IMR-90 (cell line): ENCODE measurements around the gene GBF1. TPM values are rescaled to one million over a fixed set of nuclear protein-coding genes. Genes with fewer than 3 reads are reported as not detected.

Experiments used
- MAZ ChIP-seq: IDR thresholded peaks from 2 replicates; pipeline ENCODE4 v1.6.1; 2012; ENCODE audit warnings: low read depth, mild to moderate bottlenecking, low read length, improper control_type of control experiment, moderate library complexity, borderline replicate concordance
- RAD21 ChIP-seq: IDR thresholded peaks from 2 replicates; pipeline ENCODE4 v1.6.1; 2012; ENCODE audit warnings: low read length, improper control_type of control experiment
- SMC3 ChIP-seq: fragments of 150-350 bp; IDR thresholded peaks from 2 replicates; pipeline ENCODE4 v1.6.1; 2016; ENCODE audit warnings: low read depth, mild to moderate bottlenecking, antibody characterized with exemption, low read length, moderate library complexity
- polyA plus RNA-seq, 3 experiments: library from polyadenylated mRNA; depleted of rRNA; stranded (reverse); fragments of >200 nt; gene quantifications; 2 replicates each; pipeline ENCODE4 v1.2.3, GENCODE V29; 2012; ENCODE audit warnings: low replicate concordance in 1 of 3
- total RNA-seq: library from RNA; depleted of rRNA; stranded (reverse); fragments of >200 nt; gene quantifications from 2 replicates; pipeline ENCODE4 v1.2.3, GENCODE V29; 2012

GBF1 gene
- total and polyA plus RNA-seq, 2 of the 4 experiments (the other 2 are of a cell fraction), result 38.7 to 40.1 TPM

DNA sequence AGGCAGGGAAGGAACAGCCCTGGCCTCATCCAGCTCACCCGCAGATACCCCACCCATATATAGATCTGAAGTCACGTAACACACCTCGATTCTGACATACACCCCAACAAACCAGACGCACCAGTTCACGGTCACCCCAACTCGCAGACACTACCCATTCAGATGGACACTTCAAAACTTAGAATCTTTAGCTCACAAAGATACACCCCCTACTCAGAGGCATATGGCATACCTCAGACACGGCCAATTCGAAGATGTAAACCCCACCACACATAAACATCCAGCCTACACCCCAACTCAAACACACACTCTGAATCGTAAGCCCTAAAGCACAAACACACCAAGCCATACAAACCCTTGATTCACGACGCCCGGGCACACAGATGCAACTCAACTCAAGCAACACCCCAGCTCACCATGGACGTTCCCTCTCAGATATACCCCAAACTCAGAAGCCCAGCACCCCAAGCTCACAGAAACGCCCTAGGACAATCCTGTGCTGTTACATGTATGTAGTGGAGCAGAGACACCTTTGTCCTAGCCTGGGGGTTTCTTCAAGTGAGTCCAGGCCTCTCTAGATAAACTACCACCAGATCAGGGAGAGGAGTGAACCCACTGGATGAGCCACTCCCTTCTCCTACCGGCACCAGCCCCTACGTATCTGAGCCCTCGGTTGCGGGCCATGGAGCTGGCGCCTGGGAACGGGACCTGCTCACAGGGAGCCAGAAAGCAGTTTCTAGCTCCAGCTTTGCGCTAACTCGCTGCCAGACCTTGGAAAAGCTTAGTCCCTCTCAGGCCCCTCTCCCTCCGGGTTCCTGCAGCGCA, 164.5 kb downstream of the GBF1 start (continued):
- TF ChIP-seq MAZ (no peak), SMC3 (no peak), RAD21 (no peak)
